ENCODE data around the gene ELMOD3.

DNA sequence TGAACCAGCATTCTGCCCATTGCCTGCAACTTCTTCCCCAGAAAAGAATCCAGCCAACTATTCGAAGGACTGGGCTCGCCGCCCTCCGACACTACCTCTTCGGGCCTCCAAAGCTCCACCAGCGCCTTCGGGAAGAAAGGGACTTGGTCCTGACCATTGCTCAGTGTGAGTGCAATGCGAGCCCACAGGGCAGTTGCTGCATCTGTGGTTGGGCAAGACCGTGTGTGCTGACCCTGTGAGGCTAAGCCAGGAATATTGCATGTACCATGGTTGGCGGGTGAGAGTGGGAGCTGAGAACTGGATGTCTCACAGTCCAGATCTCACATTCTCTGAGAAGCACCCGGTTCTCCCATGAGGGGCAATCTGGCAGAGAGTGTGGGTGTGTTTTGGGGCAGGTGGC lies 16.5 kb downstream of the ELMOD3 start:
- TF ChIP-seq POLR2A (IDR thresholded peaks at IDR 0.05), result no peak
- TF ChIP-seq, protein P1, sequence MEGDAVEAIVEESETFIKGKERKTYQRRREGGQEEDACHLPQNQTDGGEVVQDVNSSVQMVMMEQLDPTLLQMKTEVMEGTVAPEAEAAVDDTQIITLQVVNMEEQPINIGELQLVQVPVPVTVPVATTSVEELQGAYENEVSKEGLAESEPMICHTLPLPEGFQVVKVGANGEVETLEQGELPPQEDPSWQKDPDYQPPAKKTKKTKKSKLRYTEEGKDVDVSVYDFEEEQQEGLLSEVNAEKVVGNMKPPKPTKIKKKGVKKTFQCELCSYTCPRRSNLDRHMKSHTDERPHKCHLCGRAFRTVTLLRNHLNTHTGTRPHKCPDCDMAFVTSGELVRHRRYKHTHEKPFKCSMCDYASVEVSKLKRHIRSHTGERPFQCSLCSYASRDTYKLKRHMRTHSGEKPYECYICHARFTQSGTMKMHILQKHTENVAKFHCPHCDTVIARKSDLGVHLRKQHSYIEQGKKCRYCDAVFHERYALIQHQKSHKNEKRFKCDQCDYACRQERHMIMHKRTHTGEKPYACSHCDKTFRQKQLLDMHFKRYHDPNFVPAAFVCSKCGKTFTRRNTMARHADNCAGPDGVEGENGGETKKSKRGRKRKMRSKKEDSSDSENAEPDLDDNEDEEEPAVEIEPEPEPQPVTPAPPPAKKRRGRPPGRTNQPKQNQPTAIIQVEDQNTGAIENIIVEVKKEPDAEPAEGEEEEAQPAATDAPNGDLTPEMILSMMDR (IDR thresholded peaks at IDR 0.05), result no peak
